22Rv1 (cell line): ENCODE measurements around the gene YIPF6.

Experiments used
- ZFX ChIP-seq: fragments of 450-650 bp; IDR thresholded peaks from 2 replicates; pipeline ENCODE4 v1.6.1; 2017; ENCODE audit warnings: antibody characterized with exemption, borderline replicate concordance
- TF ChIP-seq, protein P1 (sequence below): fragments of 450-650 bp; IDR thresholded peaks from 2 replicates; pipeline ENCODE4 v1.5.1; 2017; ENCODE audit warnings: mild to moderate bottlenecking

DNA sequence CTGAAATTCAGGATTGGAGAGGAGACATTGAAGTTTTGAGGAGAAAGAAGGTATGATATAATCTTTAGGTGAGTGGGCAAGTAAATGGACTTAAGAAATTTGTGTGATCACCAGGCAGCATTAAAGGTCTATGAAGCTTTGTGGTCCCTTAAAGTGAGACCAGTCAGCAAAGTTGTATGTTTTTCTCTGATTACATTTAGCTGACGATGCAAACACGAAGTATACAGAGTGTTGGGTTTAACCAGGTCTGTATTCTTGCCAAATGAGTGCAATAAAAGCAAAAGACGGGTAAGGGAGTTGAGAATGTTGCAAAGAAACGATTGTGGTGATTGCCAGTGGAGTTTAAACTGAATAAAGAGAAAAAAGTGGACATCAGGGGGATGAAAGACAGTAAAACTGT, 11.6 kb upstream of the YIPF6 start:
- TF ChIP-seq, protein P1, sequence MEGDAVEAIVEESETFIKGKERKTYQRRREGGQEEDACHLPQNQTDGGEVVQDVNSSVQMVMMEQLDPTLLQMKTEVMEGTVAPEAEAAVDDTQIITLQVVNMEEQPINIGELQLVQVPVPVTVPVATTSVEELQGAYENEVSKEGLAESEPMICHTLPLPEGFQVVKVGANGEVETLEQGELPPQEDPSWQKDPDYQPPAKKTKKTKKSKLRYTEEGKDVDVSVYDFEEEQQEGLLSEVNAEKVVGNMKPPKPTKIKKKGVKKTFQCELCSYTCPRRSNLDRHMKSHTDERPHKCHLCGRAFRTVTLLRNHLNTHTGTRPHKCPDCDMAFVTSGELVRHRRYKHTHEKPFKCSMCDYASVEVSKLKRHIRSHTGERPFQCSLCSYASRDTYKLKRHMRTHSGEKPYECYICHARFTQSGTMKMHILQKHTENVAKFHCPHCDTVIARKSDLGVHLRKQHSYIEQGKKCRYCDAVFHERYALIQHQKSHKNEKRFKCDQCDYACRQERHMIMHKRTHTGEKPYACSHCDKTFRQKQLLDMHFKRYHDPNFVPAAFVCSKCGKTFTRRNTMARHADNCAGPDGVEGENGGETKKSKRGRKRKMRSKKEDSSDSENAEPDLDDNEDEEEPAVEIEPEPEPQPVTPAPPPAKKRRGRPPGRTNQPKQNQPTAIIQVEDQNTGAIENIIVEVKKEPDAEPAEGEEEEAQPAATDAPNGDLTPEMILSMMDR = no peak
- TF ChIP-seq ZFX = no peak
